A549 (cell line): ENCODE results near the gene RXRA.

ENCODE experiments used
- BHLHE40 ChIP-seq: IDR thresholded peaks from 2 replicates; pipeline ENCODE4 v1.6.1; 2012; ENCODE audit warnings: low read depth, low read length, inconsistent platforms
- CBX8 ChIP-seq: fragments of 200-600 bp; sonication (generic); IDR thresholded peaks from 2 replicates; pipeline ENCODE4 v1.6.1; 2016
- CEBPB ChIP-seq, 2 experiments: fragments of >200 bp in 1 of 2; sonication (Bioruptor Twin) in 1 of 2; formaldehyde crosslinking in 1 of 2; IDR thresholded peaks; 2 replicates each; pipeline ENCODE4 v1.6.1; 2012 to 2016
- ESRRA ChIP-seq: fragments of 150-350 bp; IDR thresholded peaks from 2 replicates; pipeline ENCODE4 v1.6.1; 2014; ENCODE audit warnings: mild to moderate bottlenecking, low read length, borderline replicate concordance
- NFE2L2 ChIP-seq: fragments of 150-350 bp; conservative IDR thresholded peaks from 2 replicates; pipeline ENCODE4 v1.6.1; 2014; ENCODE audit warnings: low read length
- TF ChIP-seq, protein P1 (sequence below): fragments of >200 bp; sonication (Bioruptor Twin); formaldehyde crosslinking; IDR thresholded peaks from 3 replicates; pipeline ENCODE4 v1.5.1; 2016

DNA sequence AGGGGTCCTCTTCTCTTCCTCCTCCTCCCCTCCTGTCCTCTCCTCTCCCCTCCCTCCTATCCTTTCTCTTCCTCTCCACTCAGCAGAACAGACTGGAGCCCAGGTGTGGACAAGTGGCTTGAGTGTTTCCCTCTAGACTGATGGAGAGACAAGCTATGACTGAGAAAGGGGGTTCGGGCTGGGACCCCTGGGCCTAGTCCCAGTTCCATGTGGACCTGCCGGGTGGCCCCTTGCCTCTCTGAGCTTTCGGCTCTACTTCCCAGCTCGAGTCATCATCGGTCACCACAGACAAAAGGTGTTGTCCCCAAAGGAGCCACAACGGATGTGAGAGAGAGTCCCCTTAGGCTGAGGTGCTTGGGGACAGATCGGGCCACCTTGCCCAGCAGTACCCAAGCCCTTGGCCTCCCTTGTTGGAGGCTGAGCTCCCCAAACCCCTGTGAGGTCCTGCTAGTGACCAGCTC is 3.4 kb upstream of the RXRA start:
- TF ChIP-seq ESRRA: no peak
- TF ChIP-seq, protein P1, sequence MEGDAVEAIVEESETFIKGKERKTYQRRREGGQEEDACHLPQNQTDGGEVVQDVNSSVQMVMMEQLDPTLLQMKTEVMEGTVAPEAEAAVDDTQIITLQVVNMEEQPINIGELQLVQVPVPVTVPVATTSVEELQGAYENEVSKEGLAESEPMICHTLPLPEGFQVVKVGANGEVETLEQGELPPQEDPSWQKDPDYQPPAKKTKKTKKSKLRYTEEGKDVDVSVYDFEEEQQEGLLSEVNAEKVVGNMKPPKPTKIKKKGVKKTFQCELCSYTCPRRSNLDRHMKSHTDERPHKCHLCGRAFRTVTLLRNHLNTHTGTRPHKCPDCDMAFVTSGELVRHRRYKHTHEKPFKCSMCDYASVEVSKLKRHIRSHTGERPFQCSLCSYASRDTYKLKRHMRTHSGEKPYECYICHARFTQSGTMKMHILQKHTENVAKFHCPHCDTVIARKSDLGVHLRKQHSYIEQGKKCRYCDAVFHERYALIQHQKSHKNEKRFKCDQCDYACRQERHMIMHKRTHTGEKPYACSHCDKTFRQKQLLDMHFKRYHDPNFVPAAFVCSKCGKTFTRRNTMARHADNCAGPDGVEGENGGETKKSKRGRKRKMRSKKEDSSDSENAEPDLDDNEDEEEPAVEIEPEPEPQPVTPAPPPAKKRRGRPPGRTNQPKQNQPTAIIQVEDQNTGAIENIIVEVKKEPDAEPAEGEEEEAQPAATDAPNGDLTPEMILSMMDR: no peak
- no peak for TF ChIP-seq BHLHE40
- no peak for TF ChIP-seq CEBPB (IDR thresholded peaks at IDR 0.05)
- TF ChIP-seq NFE2L2: no peak
- TF ChIP-seq CBX8: no peak
